ENCODE data around the gene CXCR3.

The CXCR3 gene

DNA sequence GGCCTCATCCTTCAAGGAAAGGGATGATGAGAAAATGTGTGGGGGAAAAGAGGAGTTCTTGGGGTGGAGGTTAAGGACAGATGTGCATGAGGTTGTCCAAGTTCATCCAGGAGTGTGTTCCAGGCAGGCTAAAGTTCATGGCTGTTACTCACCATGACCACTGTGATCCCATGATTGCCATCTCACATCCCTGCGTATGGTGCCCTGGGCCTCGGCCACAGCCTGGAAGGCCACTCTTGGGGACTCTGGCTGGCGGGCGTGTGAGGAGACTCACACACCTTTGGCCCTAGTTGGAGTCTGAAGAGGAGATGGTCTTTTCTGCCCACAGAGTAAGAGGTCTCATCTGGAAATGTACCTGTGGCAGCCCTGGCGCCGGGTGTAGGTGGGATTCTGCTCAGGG lies 41.6 kb upstream of the CXCR3 start:
- H3K9ac ChIP-seq = no peak overlapping the region
- H3K4me1 ChIP-seq = no peaks in the 10 kb centered on the region
- no peak overlapping the region for H2AFZ ChIP-seq
- H3K4me3 ChIP-seq (ENCODE audit: low read depth, low read length) = no peak overlapping the region
- H3K9me3 ChIP-seq (ENCODE audit: control insufficient read depth, low read length) = no peaks in the 10 kb centered on the region
- TF ChIP-seq, protein P1, sequence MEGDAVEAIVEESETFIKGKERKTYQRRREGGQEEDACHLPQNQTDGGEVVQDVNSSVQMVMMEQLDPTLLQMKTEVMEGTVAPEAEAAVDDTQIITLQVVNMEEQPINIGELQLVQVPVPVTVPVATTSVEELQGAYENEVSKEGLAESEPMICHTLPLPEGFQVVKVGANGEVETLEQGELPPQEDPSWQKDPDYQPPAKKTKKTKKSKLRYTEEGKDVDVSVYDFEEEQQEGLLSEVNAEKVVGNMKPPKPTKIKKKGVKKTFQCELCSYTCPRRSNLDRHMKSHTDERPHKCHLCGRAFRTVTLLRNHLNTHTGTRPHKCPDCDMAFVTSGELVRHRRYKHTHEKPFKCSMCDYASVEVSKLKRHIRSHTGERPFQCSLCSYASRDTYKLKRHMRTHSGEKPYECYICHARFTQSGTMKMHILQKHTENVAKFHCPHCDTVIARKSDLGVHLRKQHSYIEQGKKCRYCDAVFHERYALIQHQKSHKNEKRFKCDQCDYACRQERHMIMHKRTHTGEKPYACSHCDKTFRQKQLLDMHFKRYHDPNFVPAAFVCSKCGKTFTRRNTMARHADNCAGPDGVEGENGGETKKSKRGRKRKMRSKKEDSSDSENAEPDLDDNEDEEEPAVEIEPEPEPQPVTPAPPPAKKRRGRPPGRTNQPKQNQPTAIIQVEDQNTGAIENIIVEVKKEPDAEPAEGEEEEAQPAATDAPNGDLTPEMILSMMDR (IDR thresholded peaks at IDR 0.05) = no peak
- H3K4me2 ChIP-seq (ENCODE audit: low read length) = no peak overlapping the region
- H3K79me2 ChIP-seq = no peaks in the 10 kb centered on the region
- no peaks in the 10 kb centered on the region for H3K27me3 ChIP-seq (ENCODE audit: control insufficient read depth, insufficient read depth, low read length)
- H3K27ac ChIP-seq = no peak overlapping the region
- no peaks in the 10 kb centered on the region for H3K36me3 ChIP-seq (ENCODE audit: control insufficient read depth, insufficient read depth, low read length)

DNA sequence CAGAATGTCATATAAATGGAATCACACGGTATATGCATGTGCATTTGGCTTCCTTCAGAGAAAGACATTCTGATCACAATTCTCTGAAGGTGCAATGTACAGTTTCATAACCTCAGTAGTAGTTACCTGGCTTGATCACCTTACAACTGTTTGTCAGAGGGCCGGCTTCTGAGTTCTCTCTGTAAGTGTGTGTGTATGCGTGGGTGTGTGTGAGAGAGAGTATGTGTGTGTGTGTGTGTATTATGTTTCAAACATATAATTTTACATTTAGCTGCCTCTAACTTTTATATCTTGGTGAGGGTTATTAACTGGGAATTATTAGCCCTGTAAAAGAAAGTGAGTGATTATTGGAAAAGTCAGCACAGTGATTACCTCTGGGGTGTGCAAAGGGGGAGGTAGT lies 41.0 kb upstream of the CXCR3 start:
- Histone ChIP-seq H3K9me3 (ENCODE audit: control insufficient read depth, low read length) (no peaks in the 10 kb centered on the region), H2AFZ (no peak overlapping the region), H3K4me1 (no peaks in the 10 kb centered on the region), H3K27ac (no peak overlapping the region), H3K36me3 (ENCODE audit: control insufficient read depth, insufficient read depth, low read length) (no peaks in the 10 kb centered on the region), H3K4me3 (ENCODE audit: low read depth, low read length) (no peak overlapping the region), H3K27me3 (ENCODE audit: control insufficient read depth, insufficient read depth, low read length) (no peaks in the 10 kb centered on the region), H3K4me2 (ENCODE audit: low read length) (no peak overlapping the region), H3K79me2 (no peaks in the 10 kb centered on the region), H3K9ac (no peak overlapping the region)
- TF ChIP-seq, protein P1 (IDR thresholded peaks at IDR 0.05) = no peak

DNA sequence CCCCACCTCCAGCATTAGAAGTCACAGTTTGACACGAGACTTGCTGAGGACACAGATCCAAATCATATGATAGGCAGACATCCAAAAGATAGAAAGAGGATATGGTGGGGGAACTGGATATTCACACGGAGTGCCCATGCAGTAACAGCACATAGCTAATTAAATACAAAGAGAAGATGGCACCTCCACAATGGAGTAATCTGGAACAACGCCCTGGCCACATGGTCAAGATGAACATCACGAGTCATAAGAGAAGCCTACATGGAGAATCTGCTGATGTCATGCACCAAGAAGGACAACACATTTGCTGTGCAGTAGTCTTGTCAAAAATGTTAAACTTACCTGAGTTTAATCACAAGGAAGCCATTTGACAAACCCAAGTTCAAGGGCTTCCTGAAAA lies 39.0 kb upstream of the CXCR3 start:
- H3K36me3 ChIP-seq (ENCODE audit: control insufficient read depth, insufficient read depth, low read length) = no peaks in the 10 kb centered on the region
- no peak overlapping the region for H3K27ac ChIP-seq
- TF ChIP-seq, protein P1 (IDR thresholded peaks at IDR 0.05) = no peak
- H3K4me3 ChIP-seq (ENCODE audit: low read depth, low read length) = no peak overlapping the region
- H2AFZ ChIP-seq = no peak overlapping the region
- no peaks in the 10 kb centered on the region for H3K9me3 ChIP-seq (ENCODE audit: control insufficient read depth, low read length)
- no peaks in the 10 kb centered on the region for H3K27me3 ChIP-seq (ENCODE audit: control insufficient read depth, insufficient read depth, low read length)
- no peak overlapping the region for H3K4me2 ChIP-seq (ENCODE audit: low read length)
- H3K4me1 ChIP-seq = no peaks in the 10 kb centered on the region
- no peaks in the 10 kb centered on the region for H3K79me2 ChIP-seq
- no peak overlapping the region for H3K9ac ChIP-seq

DNA sequence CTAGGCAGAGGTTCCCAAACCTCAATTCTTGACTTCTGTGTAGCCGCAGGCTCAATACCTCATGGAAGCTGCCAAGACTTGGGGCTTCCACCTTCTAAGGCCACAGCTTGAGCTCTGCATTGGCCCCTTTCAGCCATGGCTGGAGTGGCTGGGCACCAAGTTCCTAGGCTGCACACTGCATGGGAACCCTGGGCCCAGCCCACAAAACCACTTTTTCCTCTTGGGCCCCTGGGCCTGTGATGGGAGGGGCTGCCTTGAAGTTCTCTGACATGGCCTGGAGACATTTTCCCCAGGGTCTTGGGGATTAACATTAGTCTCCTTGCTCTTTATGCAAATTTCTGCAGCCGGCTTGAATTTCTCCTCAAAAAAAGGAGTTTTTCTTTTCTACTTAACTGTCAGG lies 35.0 kb upstream of the CXCR3 start:
- TF ChIP-seq, protein P1 (IDR thresholded peaks at IDR 0.05) = no peak
- Histone ChIP-seq H3K79me2 (no peaks in the 10 kb centered on the region), H3K9ac (no peak overlapping the region), H3K4me2 (ENCODE audit: low read length) (no peak overlapping the region), H3K27ac (no peak overlapping the region), H3K4me1 (no peaks in the 10 kb centered on the region), H3K4me3 (ENCODE audit: low read depth, low read length) (no peak overlapping the region), H3K36me3 (ENCODE audit: control insufficient read depth, insufficient read depth, low read length) (no peaks in the 10 kb centered on the region), H3K9me3 (ENCODE audit: control insufficient read depth, low read length) (no peaks in the 10 kb centered on the region), H3K27me3 (ENCODE audit: control insufficient read depth, insufficient read depth, low read length) (no peaks in the 10 kb centered on the region), H2AFZ (no peak overlapping the region)

DNA sequence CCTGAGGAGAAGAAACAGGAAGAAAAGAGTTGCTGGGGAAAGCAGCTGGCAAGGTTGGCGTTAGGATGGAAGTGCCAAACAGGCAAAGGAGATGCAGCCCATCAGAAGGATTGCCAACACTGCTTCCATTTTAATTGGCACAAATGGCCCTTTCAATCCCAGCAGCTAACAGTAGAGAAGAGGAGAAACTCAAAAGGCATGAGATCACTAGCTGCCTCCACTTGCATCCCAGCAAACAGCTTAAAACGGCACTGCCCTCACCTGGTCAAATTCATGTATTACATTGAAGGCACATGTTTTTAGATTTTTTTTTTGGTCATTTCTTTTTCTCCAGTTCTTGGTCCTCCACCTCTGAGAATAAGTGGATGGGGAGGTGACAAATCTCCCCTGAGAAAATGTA lies 34.1 kb upstream of the CXCR3 start:
- Histone ChIP-seq H3K4me2 (ENCODE audit: low read length) (no peak overlapping the region), H3K4me3 (ENCODE audit: low read depth, low read length) (no peak overlapping the region), H3K4me1 (no peaks in the 10 kb centered on the region), H3K9ac (no peak overlapping the region), H3K36me3 (ENCODE audit: control insufficient read depth, insufficient read depth, low read length) (no peaks in the 10 kb centered on the region), H2AFZ (no peak overlapping the region), H3K9me3 (ENCODE audit: control insufficient read depth, low read length) (no peaks in the 10 kb centered on the region), H3K27me3 (ENCODE audit: control insufficient read depth, insufficient read depth, low read length) (no peaks in the 10 kb centered on the region), H3K79me2 (no peaks in the 10 kb centered on the region), H3K27ac (no peak overlapping the region)
- TF ChIP-seq, protein P1 (IDR thresholded peaks at IDR 0.05) = peak; percentile 56

All from parathyroid adenoma (tissue), 2 donors.